ENCODE results near the gene IRAK1. TPM values are rescaled to one million over a fixed set of nuclear protein-coding genes. Genes with fewer than 3 reads are reported as not detected.
A peak's percentile ranks its signal among the peaks of the same experiment; 100 is the strongest.

IRAK1 gene
- total and polyA plus RNA-seq, 9 of the 15 experiments (the other 6 are each of a cell fraction or from before 2014, with no cell fraction given) = 11.6 to 261 (median 91.6) TPM

DNA sequence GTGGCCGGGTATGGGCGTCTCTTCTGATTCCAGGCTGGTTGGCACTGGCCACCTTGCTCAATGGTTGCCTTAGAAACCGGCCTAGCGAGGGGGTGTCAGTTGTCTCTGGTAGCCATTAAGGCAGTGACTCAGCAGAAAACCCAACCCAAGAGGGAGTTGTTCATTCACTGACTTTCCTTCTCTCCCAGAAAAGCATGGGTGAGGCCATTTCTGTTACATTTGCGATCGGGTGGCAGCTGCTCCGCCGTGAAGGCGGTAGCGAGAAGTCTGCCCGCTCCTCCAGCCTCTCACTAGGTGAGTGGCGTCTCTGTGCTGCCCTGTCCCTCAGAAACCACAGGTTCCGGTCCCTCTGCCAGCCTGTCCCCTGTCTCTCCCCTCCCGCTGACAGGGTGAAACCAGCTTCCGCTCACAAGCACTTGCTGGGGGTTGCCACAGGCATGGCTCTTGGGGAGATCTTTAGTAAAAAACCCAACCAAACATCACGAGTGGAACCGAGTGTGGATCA lies 17.4 kb downstream of the IRAK1 start (continued):
- TF ChIP-seq, protein P1, sequence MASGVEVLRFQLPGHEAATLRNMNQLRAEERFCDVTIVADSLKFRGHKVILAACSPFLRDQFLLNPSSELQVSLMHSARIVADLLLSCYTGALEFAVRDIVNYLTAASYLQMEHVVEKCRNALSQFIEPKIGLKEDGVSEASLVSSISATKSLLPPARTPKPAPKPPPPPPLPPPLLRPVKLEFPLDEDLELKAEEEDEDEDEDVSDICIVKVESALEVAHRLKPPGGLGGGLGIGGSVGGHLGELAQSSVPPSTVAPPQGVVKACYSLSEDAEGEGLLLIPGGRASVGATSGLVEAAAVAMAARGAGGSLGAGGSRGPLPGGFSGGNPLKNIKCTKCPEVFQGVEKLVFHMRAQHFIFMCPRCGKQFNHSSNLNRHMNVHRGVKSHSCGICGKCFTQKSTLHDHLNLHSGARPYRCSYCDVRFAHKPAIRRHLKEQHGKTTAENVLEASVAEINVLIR (CRISPR knock-in tag; IDR thresholded peaks at IDR 0.05) = peak; percentile 62; the same call in 1 of the 2 replicates
- TF ChIP-seq NFIX (CRISPR knock-in tag; IDR thresholded peaks at IDR 0.05; ENCODE audit: low read depth) (0 out of 2 replicates have a peak, but pooled peaks have one; percentile 5), ZC3H8 (IDR thresholded peaks at IDR 0.05) (no peak), BRD9 (IDR thresholded peaks at IDR 0.05; ENCODE audit: low read depth, partially characterized antibody) (no peak), MEF2D (tag; conservative IDR thresholded peaks at IDR 0.05; ENCODE audit: low read depth) (peak; percentile 94), MYBL2 (IDR thresholded peaks at IDR 0.05; ENCODE audit: low read depth) (no peak), MYBL2 (CRISPR knock-in tag; IDR thresholded peaks at IDR 0.05; ENCODE audit: borderline replicate concordance) (no peak), CBFA2T2 (conservative IDR thresholded peaks at IDR 0.05) (no peak), ZNF165 (CRISPR knock-in tag; IDR thresholded peaks at IDR 0.05; ENCODE audit: borderline replicate concordance) (peak; percentile 96), MXI1 (IDR thresholded peaks at IDR 0.05; ENCODE audit: low read depth, low read length) (no peak), ETS2 (tag; IDR thresholded peaks at IDR 0.05; ENCODE audit: borderline replicate concordance, poor library complexity, severe bottlenecking) (no peak), MAZ (CRISPR knock-in tag; conservative IDR thresholded peaks at IDR 0.05 in 1 of 2, IDR thresholded peaks at IDR 0.05 in 1 of 2) (peak in 1 of 2 experiments; percentile 75; a peak in 2 of 4 replicates)
- TF ChIP-seq, protein P2, sequence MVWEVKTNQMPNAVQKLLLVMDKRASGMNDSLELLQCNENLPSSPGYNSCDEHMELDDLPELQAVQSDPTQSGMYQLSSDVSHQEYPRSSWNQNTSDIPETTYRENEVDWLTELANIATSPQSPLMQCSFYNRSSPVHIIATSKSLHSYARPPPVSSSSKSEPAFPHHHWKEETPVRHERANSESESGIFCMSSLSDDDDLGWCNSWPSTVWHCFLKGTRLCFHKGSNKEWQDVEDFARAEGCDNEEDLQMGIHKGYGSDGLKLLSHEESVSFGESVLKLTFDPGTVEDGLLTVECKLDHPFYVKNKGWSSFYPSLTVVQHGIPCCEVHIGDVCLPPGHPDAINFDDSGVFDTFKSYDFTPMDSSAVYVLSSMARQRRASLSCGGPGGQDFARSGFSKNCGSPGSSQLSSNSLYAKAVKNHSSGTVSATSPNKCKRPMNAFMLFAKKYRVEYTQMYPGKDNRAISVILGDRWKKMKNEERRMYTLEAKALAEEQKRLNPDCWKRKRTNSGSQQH (CRISPR knock-in tag; IDR thresholded peaks at IDR 0.05) = peak; percentile 80; the same call in 1 of the 2 replicates
- TF ChIP-seq, protein P3, sequence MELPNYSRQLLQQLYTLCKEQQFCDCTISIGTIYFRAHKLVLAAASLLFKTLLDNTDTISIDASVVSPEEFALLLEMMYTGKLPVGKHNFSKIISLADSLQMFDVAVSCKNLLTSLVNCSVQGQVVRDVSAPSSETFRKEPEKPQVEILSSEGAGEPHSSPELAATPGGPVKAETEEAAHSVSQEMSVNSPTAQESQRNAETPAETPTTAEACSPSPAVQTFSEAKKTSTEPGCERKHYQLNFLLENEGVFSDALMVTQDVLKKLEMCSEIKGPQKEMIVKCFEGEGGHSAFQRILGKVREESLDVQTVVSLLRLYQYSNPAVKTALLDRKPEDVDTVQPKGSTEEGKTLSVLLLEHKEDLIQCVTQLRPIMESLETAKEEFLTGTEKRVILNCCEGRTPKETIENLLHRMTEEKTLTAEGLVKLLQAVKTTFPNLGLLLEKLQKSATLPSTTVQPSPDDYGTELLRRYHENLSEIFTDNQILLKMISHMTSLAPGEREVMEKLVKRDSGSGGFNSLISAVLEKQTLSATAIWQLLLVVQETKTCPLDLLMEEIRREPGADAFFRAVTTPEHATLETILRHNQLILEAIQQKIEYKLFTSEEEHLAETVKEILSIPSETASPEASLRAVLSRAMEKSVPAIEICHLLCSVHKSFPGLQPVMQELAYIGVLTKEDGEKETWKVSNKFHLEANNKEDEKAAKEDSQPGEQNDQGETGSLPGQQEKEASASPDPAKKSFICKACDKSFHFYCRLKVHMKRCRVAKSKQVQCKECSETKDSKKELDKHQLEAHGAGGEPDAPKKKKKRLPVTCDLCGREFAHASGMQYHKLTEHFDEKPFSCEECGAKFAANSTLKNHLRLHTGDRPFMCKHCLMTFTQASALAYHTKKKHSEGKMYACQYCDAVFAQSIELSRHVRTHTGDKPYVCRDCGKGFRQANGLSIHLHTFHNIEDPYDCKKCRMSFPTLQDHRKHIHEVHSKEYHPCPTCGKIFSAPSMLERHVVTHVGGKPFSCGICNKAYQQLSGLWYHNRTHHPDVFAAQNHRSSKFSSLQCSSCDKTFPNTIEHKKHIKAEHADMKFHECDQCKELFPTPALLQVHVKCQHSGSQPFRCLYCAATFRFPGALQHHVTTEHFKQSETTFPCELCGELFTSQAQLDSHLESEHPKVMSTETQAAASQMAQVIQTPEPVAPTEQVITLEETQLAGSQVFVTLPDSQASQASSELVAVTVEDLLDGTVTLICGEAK (IDR thresholded peaks at IDR 0.05) = no peak
- TF ChIP-seq, protein P3 (CRISPR knock-in tag; IDR thresholded peaks at IDR 0.05) = no peak
- TF ChIP-seq, protein P4, sequence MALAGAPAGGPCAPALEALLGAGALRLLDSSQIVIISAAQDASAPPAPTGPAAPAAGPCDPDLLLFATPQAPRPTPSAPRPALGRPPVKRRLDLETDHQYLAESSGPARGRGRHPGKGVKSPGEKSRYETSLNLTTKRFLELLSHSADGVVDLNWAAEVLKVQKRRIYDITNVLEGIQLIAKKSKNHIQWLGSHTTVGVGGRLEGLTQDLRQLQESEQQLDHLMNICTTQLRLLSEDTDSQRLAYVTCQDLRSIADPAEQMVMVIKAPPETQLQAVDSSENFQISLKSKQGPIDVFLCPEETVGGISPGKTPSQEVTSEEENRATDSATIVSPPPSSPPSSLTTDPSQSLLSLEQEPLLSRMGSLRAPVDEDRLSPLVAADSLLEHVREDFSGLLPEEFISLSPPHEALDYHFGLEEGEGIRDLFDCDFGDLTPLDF (CRISPR knock-in tag; IDR thresholded peaks at IDR 0.05) = no peak
